Spleen (tissue), 7 donors: ENCODE results near the gene FXYD5.

Source experiments
- CTCF ChIP-seq, 11 experiments: fragments of 200-600 bp in 7 of 11; fragments of 450-650 bp in 4 of 11; sonication (generic) in 4 of 11; IDR thresholded peaks in 8 of 11; conservative IDR thresholded peaks in 3 of 11; 1 replicate in 7 of 11; 2 replicates in 4 of 11; pipeline versions ENCODE4 v1.4.0 to v1.8.0; 2016 to 2021; ENCODE audit warnings: antibody characterized with exemption in 11 of 11, inconsistent platforms in 4 of 11, mild to moderate bottlenecking in 1 of 11
- POLR2AphosphoS5 ChIP-seq, 3 donors: sonication (generic); formaldehyde crosslinking; IDR thresholded peaks; one replicate each; pipeline ENCODE4 v1.5.1; 2017; ENCODE audit warnings: antibody characterized with exemption in 3 of 3
- donor health status: DM: no; HTN: no; CAD: no; lungs with moderate emphysema.
- donor health status: DM: no; HTN: no; CAD: no.
- donor health status: DM: no; HTN: no; CAD: no.

GRCh38 chr19:35117116-35117515, 37.4 kb upstream of the FXYD5 start:
- no peak for TF ChIP-seq CTCF (IDR thresholded peaks at IDR 0.05 in 8 of 11, conservative IDR thresholded peaks at IDR 0.05 in 3 of 11)
- no peak for TF ChIP-seq POLR2AphosphoS5 (IDR thresholded peaks at IDR 0.05)
